Mesenchymal stem cell (in vitro differentiated cells and primary cell): ENCODE data around the gene LPCAT1.

Experiments
- DNase-seq: peaks from one replicate; pipeline ENCODE4 v3.0.0-alpha.2; 2013
- H2AFZ ChIP-seq: one replicate; pipeline ENCODE4 v1.6.1; 2013; ENCODE audit warnings: low read depth, mild to moderate bottlenecking, control low read depth, inconsistent platforms, low read length, moderate library complexity
- H2AK5ac ChIP-seq: 2 replicates; pipeline ENCODE4 v1.6.1; 2013; ENCODE audit warnings: low read length, moderate library complexity, mild to moderate bottlenecking, inconsistent platforms; ENCODE audit not compliant: severe bottlenecking
- H2BK120ac ChIP-seq: one replicate; pipeline ENCODE4 v1.6.1; 2013; ENCODE audit warnings: low read depth, mild to moderate bottlenecking, inconsistent platforms, low read length, moderate library complexity
- H2BK12ac ChIP-seq, 2 experiments: one replicate each; pipeline ENCODE4 v1.6.1; 2013; ENCODE audit warnings: inconsistent platforms in 2 of 2, low read length in 2 of 2, mild to moderate bottlenecking in 2 of 2, moderate library complexity in 2 of 2, control low read depth in 1 of 2
- H2BK15ac ChIP-seq: one replicate; pipeline ENCODE4 v1.6.1; 2013; ENCODE audit warnings: mild to moderate bottlenecking, low read depth, inconsistent platforms; ENCODE audit not compliant: poor library complexity, severe bottlenecking
- H2BK5ac ChIP-seq: 2 replicates; pipeline ENCODE4 v1.6.1; 2013; ENCODE audit warnings: low read depth, mild to moderate bottlenecking, low read length, control low read depth, inconsistent platforms; ENCODE audit not compliant: poor library complexity, severe bottlenecking
- H3K14ac ChIP-seq, 2 experiments: one replicate each; pipeline ENCODE4 v1.6.1; 2013; ENCODE audit warnings: inconsistent platforms in 2 of 2, low read length in 2 of 2, control low read depth in 1 of 2, mild to moderate bottlenecking in 1 of 2, moderate library complexity in 1 of 2
- H3K18ac ChIP-seq, 2 experiments: one replicate each; pipeline ENCODE4 v1.6.1; 2013; ENCODE audit warnings: inconsistent platforms in 2 of 2, low read length in 2 of 2, control low read depth in 1 of 2, low read depth in 1 of 2, mild to moderate bottlenecking in 1 of 2
- H3K23ac ChIP-seq, 2 experiments: one replicate each; pipeline ENCODE4 v1.6.1; 2013; ENCODE audit warnings: inconsistent platforms in 2 of 2, low read length in 2 of 2, mild to moderate bottlenecking in 2 of 2, moderate library complexity in 2 of 2, control low read depth in 1 of 2
- H3K27ac ChIP-seq: 2 replicates; pipeline ENCODE4 v1.5.1; 2013; ENCODE audit warnings: mild to moderate bottlenecking, moderate library complexity, low read length, control low read depth, inconsistent platforms; ENCODE audit not compliant: poor library complexity, severe bottlenecking
- H3K27me3 ChIP-seq, 2 experiments: 2 replicates each; pipeline versions ENCODE4 v1.6.1 to v1.7.0; 2013; ENCODE audit warnings: low read length in 2 of 2, mild to moderate bottlenecking in 2 of 2, moderate library complexity in 2 of 2, control low read depth in 1 of 2, inconsistent platforms in 1 of 2; ENCODE audit not compliant: control insufficient read depth in 1 of 2, insufficient read depth in 1 of 2
- H3K36me3 ChIP-seq, 2 experiments: 2 replicates each; pipeline versions ENCODE4 v1.6.1 to v1.7.0; 2013; ENCODE audit warnings: low read length in 2 of 2, control low read depth in 1 of 2, inconsistent platforms in 1 of 2, low read depth in 1 of 2, mild to moderate bottlenecking in 1 of 2; ENCODE audit not compliant: insufficient read depth in 2 of 2, control insufficient read depth in 1 of 2
- H3K4ac ChIP-seq, 2 experiments: one replicate each; pipeline ENCODE4 v1.6.1; 2013; ENCODE audit warnings: inconsistent platforms in 2 of 2, low read length in 2 of 2, mild to moderate bottlenecking in 2 of 2, moderate library complexity in 2 of 2, control low read depth in 1 of 2, low read depth in 1 of 2
- H3K4me1 ChIP-seq: 2 replicates; pipeline ENCODE4 v1.6.1; 2013; ENCODE audit warnings: low read depth, low read length, control low read depth; ENCODE audit not compliant: control insufficient read depth, insufficient read depth
- H3K4me2 ChIP-seq: 2 replicates; pipeline ENCODE4 v1.6.1; 2013; ENCODE audit warnings: low read length, mild to moderate bottlenecking, inconsistent platforms; ENCODE audit not compliant: poor library complexity, severe bottlenecking
- H3K4me3 ChIP-seq, 2 experiments: 2 replicates each; pipeline versions ENCODE4 v1.5.1 to v1.7.0; 2013; ENCODE audit warnings: low read length in 2 of 2, mild to moderate bottlenecking in 2 of 2, control low read depth in 1 of 2, low read depth in 1 of 2; ENCODE audit not compliant: insufficient read depth in 1 of 2
- H3K79me1 ChIP-seq: replicated peaks from 2 replicates; pipeline ENCODE4 v1.6.1; 2013; ENCODE audit warnings: mild to moderate bottlenecking, control low read depth, low read length, inconsistent platforms; ENCODE audit not compliant: poor library complexity, severe bottlenecking
- H3K9ac ChIP-seq: 2 replicates; pipeline ENCODE4 v1.7.0; 2013; ENCODE audit warnings: mild to moderate bottlenecking, low read length, moderate library complexity
- H3K9me3 ChIP-seq: 2 replicates; pipeline ENCODE4 v1.7.0; 2013; ENCODE audit warnings: mild to moderate bottlenecking, low read length; ENCODE audit not compliant: control insufficient read depth
- H4K8ac ChIP-seq: one replicate; pipeline ENCODE4 v1.6.1; 2013; ENCODE audit warnings: inconsistent platforms, mild to moderate bottlenecking, low read length, moderate library complexity
- H4K91ac ChIP-seq: one replicate; pipeline ENCODE4 v1.6.1; 2013; ENCODE audit warnings: mild to moderate bottlenecking, low read length, inconsistent platforms
- WGBS: methylation state at CpG from one replicate; pipeline ENCODE4 v1.1.7; 2013; ENCODE audit warnings: mixed read lengths; 5-methylcytosine and 5-hydroxymethylcytosine counted together

Gene LPCAT1

DNA sequence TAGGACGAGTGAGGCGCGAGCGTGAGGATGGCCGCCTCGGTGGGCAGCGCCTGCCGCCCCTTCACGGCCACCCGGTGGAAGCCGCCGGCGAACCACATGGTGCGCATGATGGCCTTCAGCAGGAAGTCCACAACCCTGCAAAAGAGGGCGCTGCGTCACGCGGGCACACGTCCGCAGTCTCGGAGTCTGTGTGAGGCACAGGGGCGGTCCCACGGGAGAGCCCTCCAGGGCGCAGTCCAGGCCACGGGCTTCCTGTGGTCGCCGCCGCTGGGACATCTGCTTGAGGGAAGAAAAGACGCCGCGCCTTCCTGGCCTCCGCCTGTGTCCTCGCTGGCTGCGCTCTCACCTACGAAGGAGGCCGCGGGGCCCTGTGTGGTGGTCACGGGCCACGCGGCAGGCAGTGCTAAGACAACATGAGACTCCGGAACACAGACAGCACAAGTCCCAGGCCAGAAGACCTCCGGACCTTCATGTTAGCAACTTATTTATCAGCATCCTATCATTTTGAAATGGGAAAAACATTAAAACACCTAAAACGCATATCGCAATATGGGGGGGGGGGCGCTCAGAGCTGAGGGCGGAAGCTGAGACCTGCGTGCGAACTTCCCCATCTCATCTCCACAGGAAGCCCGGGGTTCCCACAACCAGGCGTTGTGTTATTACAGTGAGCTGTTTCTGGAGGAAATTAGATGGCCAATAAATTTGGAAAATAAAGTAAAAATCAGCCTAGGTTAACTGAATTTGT, 28.8 kb downstream of the LPCAT1 start:
- no peak overlapping the region for H3K4me2 ChIP-seq
- H3K27ac ChIP-seq: no peak overlapping the region
- no peak overlapping the region for H3K18ac ChIP-seq
- no peak overlapping the region for H2AK5ac ChIP-seq
- no peak overlapping the region for H2AFZ ChIP-seq
- no peak overlapping the region for H2BK15ac ChIP-seq
- no peak for DNase-seq
- H3K9ac ChIP-seq: no peak overlapping the region
- H3K9me3 ChIP-seq: no peaks in the 10 kb centered on the region
- H3K79me1 ChIP-seq: peaks cover 55% of the 10 kb centered on the region
- H4K8ac ChIP-seq: no peak overlapping the region
- H3K14ac ChIP-seq: no peak overlapping the region
- no peak overlapping the region for H2BK5ac ChIP-seq
- no peak overlapping the region for H3K23ac ChIP-seq
- H3K4ac ChIP-seq: no peak overlapping the region
- no peak overlapping the region for H3K4me3 ChIP-seq
- no peak overlapping the region for H2BK12ac ChIP-seq
- 98% methylated on average over 45 of the region's 50 CpGs for WGBS
- no peaks in the 10 kb centered on the region for H3K27me3 ChIP-seq
- H2BK120ac ChIP-seq: no peak overlapping the region
- H3K4me1 ChIP-seq: peaks cover 3% of the 10 kb centered on the region
- H3K36me3 ChIP-seq: peaks cover 65 to 79% of the 10 kb centered on the region in 2 experiments
- H4K91ac ChIP-seq: no peak overlapping the region

- no peak overlapping the region for H3K4ac ChIP-seq
- 85% methylated on average over 11 of the region's 12 CpGs for WGBS
Measured at GRCh38 chr5:1493941-1494340, 29.8 kb downstream of the LPCAT1 start.

DNA sequence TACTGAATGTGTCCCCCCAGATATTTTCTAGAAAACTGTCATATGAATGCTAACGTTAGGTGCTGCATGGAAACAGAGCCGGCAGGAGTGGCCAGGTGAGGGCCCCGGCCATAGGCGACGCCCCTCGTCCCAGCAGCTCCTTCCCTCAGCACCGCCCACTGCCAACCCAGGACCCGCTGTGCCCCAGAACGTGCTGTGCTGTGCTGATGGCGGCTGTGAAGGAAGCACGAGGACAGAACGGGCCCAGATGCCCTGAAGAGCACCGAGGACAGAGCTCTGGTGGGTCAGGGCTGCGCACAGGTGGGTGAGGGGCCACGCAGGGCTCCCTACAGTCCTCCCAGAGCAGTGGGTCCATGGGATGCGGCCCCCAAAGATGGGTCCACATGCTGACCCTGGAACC, 30.3 kb downstream of the LPCAT1 start:
- no peak overlapping the region for H3K4me2 ChIP-seq
- no peak overlapping the region for H3K9ac ChIP-seq
- H4K91ac ChIP-seq: no peak overlapping the region
- 96% methylated on average over 16 of the region's 16 CpGs for WGBS
- H3K27me3 ChIP-seq: no peaks in the 10 kb centered on the region
- H4K8ac ChIP-seq: no peak overlapping the region
- no peak overlapping the region for H3K27ac ChIP-seq
- no peak overlapping the region for H2AFZ ChIP-seq
- H3K23ac ChIP-seq: no peak overlapping the region
- peaks cover 13% of the 10 kb centered on the region for H3K4me1 ChIP-seq
- no peak overlapping the region for H3K4me3 ChIP-seq
- H2BK5ac ChIP-seq: no peak overlapping the region
- no peak overlapping the region for H2BK12ac ChIP-seq
- no peak overlapping the region for H2AK5ac ChIP-seq
- no peak overlapping the region for H3K14ac ChIP-seq
- DNase-seq: no peak
- H2BK120ac ChIP-seq: no peak overlapping the region
- H3K4ac ChIP-seq: no peak overlapping the region
- H3K36me3 ChIP-seq: peaks cover 61 to 81% of the 10 kb centered on the region in 2 experiments
- H3K18ac ChIP-seq: no peak overlapping the region
- no peak overlapping the region for H2BK15ac ChIP-seq
- H3K9me3 ChIP-seq: no peaks in the 10 kb centered on the region
- peaks cover 52% of the 10 kb centered on the region for H3K79me1 ChIP-seq

More at GRCh38 chr5:1493941-1494340, 29.8 kb downstream of the LPCAT1 start:
- no peak overlapping the region for H2BK12ac ChIP-seq
- no peak overlapping the region for H3K4me3 ChIP-seq
- peaks cover 50% of the 10 kb centered on the region for H3K79me1 ChIP-seq
- H3K4me2 ChIP-seq: no peak overlapping the region
- H3K9me3 ChIP-seq: no peaks in the 10 kb centered on the region
- no peak overlapping the region for H2AFZ ChIP-seq
- H3K9ac ChIP-seq: no peak overlapping the region
- H4K91ac ChIP-seq: no peak overlapping the region
- no peak overlapping the region for H4K8ac ChIP-seq
- H3K14ac ChIP-seq: no peak overlapping the region
- peaks cover 9% of the 10 kb centered on the region for H3K4me1 ChIP-seq
- H2BK5ac ChIP-seq: no peak overlapping the region
- H3K18ac ChIP-seq: no peak overlapping the region
- H3K27ac ChIP-seq: no peak overlapping the region
- no peak overlapping the region for H3K23ac ChIP-seq
- no peak for DNase-seq
- peaks cover 65 to 80% of the 10 kb centered on the region in 2 experiments for H3K36me3 ChIP-seq
- no peaks in the 10 kb centered on the region for H3K27me3 ChIP-seq
- no peak overlapping the region for H2BK120ac ChIP-seq
- no peak overlapping the region for H2BK15ac ChIP-seq
- no peak overlapping the region for H2AK5ac ChIP-seq

- Histone ChIP-seq H2BK120ac (no peak overlapping the region), H3K79me1 (peaks cover 54% of the 10 kb centered on the region), H3K14ac (no peak overlapping the region), H3K4ac (no peak overlapping the region), H3K4me2 (no peak overlapping the region), H4K91ac (no peak overlapping the region), H3K23ac (no peak overlapping the region), H3K27me3 (no peaks in the 10 kb centered on the region), H2BK15ac (no peak overlapping the region), H2AFZ (no peak overlapping the region), H2BK12ac (no peak overlapping the region), H3K18ac (no peak overlapping the region), H3K9me3 (no peaks in the 10 kb centered on the region), H3K4me3 (no peak overlapping the region), H2BK5ac (no peak overlapping the region), H3K27ac (no peak overlapping the region), H3K36me3 (peaks cover 66 to 84% of the 10 kb centered on the region in 2 experiments), H2AK5ac (no peak overlapping the region), H3K4me1 (peaks cover 13% of the 10 kb centered on the region), H4K8ac (no peak overlapping the region), H3K9ac (no peak overlapping the region)
- no peak for DNase-seq
- WGBS: 95% methylated on average over 12 of the region's 12 CpGs
Measured at GRCh38 chr5:1492757-1493156, 31.0 kb downstream of the LPCAT1 start.
